Pons (tissue), 1 donor: Measurements from ENCODE around the gene SLC12A2.

Source experiments
- DNase-seq: peaks from one replicate; pipeline ENCODE4 v3.0.0-alpha.2; 2016; ENCODE audit warnings: low spot score

SLC12A2 gene

GRCh38 chr5:128097781-128098180 lies 14.2 kb downstream of the SLC12A2 start:
- DNase-seq = no peak

- no peak for DNase-seq
These were observed 16.4 kb downstream of the SLC12A2 start for GRCh38 chr5:128099944-128100343.

GRCh38 chr5:128100860-128101557 lies 17.4 kb downstream of the SLC12A2 start:
- DNase-seq = peak; percentile 92

- DNase-seq = no peak
These were observed 18.1 kb downstream of the SLC12A2 start for GRCh38 chr5:128101676-128102075.

GRCh38 chr5:128105203-128105602 lies 21.6 kb downstream of the SLC12A2 start:
- DNase-seq = no peak

GRCh38 chr5:128109138-128109537 lies 25.6 kb downstream of the SLC12A2 start:
- no peak for DNase-seq

GRCh38 chr5:128109766-128110165 lies 26.2 kb downstream of the SLC12A2 start:
- no peak for DNase-seq

- DNase-seq = no peak
These were observed 28.4 kb downstream of the SLC12A2 start for GRCh38 chr5:128111818-128112448.

GRCh38 chr5:128116445-128116844 lies 32.9 kb downstream of the SLC12A2 start:
- no peak for DNase-seq

GRCh38 chr5:128118214-128118613 lies 34.6 kb downstream of the SLC12A2 start:
- no peak for DNase-seq

GRCh38 chr5:128121651-128122050 lies 38.1 kb downstream of the SLC12A2 start:
- no peak for DNase-seq

GRCh38 chr5:128123936-128124335 lies 40.4 kb downstream of the SLC12A2 start:
- no peak for DNase-seq

GRCh38 chr5:128126241-128126640 lies 42.7 kb downstream of the SLC12A2 start:
- no peak for DNase-seq

- no peak for DNase-seq
These were observed 48.9 kb downstream of the SLC12A2 start for GRCh38 chr5:128132499-128132898.

GRCh38 chr5:128135286-128135685 lies 51.7 kb downstream of the SLC12A2 start:
- no peak for DNase-seq

GRCh38 chr5:128143911-128144310 lies 60.3 kb downstream of the SLC12A2 start:
- peak; percentile 78 for DNase-seq

GRCh38 chr5:128144491-128144890 lies 60.9 kb downstream of the SLC12A2 start:
- DNase-seq = peak; percentile 27

GRCh38 chr5:128146671-128147070 lies 63.1 kb downstream of the SLC12A2 start:
- no peak for DNase-seq

GRCh38 chr5:128154943-128155342 lies 71.4 kb downstream of the SLC12A2 start:
- no peak for DNase-seq

GRCh38 chr5:128155776-128156175 lies 72.2 kb downstream of the SLC12A2 start:
- DNase-seq = no peak

GRCh38 chr5:128156521-128156920 lies 73.0 kb downstream of the SLC12A2 start:
- no peak for DNase-seq

GRCh38 chr5:128158342-128158741 lies 74.8 kb downstream of the SLC12A2 start:
- no peak for DNase-seq

- no peak for DNase-seq
These were observed 80.4 kb downstream of the SLC12A2 start for GRCh38 chr5:128163991-128164390.
